Brain microvascular endothelial cell (primary cell): ENCODE results near the gene RIGI.

ENCODE experiments used
- DNase-seq: peaks from one replicate; pipeline ENCODE4 v3.0.0-alpha.2; 2020
- H3K27ac ChIP-seq: fragments of 250-450 bp; sonication (Bioruptor Pico); 2 replicates; pipeline ENCODE4 v1.5.1; 2020; ENCODE audit warnings: mild to moderate bottlenecking, moderate library complexity
- H3K27me3 ChIP-seq: fragments of 250-450 bp; sonication (Bioruptor Pico); replicated peaks from 2 replicates; pipeline ENCODE4 v1.5.1; 2020; ENCODE audit warnings: mild to moderate bottlenecking
- H3K36me3 ChIP-seq: fragments of 250-450 bp; sonication (Bioruptor Pico); replicated peaks from 2 replicates; pipeline ENCODE4 v1.5.1; 2020; ENCODE audit warnings: mild to moderate bottlenecking
- H3K4me3 ChIP-seq: 2 replicates; pipeline ENCODE4 v1.5.1; 2011; ENCODE audit warnings: low read depth, mild to moderate bottlenecking, control low read depth, low read length, moderate library complexity
- in situ Hi-C: cut with HindIII; loops from 2 replicates; pipeline ENCODE4 v1.10.0; 2017; ENCODE audit warnings: low sequenced_read_pairs, low pct_ligation_motif_present
- TF ChIP-seq, protein P1 (sequence below): IDR thresholded peaks from 2 replicates; pipeline ENCODE4 v1.5.1; 2011; ENCODE audit warnings: low read depth, mild to moderate bottlenecking, moderate library complexity, low read length, control low read depth, inconsistent platforms; ENCODE audit errors: missing control alignments

RIGI gene

DNA sequence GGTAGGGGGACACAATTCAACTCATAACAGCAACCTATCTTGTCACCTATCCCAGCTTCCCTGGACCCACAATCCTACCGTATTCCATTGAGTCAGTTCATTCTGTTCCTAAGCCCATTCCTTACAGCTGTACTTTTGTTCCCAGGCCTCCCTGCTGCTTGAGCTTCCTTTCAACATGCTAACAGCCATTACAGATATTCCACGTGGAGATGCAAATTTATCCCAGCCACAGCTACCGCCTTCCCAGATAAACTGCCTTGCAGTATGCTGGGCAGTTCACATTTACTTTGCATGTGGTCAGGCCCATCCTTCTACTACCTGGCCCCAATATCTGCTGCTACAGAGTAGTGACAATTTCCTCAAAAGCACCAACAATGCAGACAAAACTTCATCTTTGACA, 23.0 kb downstream of the RIGI start:
- H3K36me3 ChIP-seq, result peaks cover 8% of the 10 kb centered on the region
- in situ Hi-C loops, result no loop called here
- H3K27ac ChIP-seq, result peak overlapping the region; percentile 72
- no peak overlapping the region for H3K4me3 ChIP-seq
- no peaks in the 10 kb centered on the region for H3K27me3 ChIP-seq
- TF ChIP-seq, protein P1, sequence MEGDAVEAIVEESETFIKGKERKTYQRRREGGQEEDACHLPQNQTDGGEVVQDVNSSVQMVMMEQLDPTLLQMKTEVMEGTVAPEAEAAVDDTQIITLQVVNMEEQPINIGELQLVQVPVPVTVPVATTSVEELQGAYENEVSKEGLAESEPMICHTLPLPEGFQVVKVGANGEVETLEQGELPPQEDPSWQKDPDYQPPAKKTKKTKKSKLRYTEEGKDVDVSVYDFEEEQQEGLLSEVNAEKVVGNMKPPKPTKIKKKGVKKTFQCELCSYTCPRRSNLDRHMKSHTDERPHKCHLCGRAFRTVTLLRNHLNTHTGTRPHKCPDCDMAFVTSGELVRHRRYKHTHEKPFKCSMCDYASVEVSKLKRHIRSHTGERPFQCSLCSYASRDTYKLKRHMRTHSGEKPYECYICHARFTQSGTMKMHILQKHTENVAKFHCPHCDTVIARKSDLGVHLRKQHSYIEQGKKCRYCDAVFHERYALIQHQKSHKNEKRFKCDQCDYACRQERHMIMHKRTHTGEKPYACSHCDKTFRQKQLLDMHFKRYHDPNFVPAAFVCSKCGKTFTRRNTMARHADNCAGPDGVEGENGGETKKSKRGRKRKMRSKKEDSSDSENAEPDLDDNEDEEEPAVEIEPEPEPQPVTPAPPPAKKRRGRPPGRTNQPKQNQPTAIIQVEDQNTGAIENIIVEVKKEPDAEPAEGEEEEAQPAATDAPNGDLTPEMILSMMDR, result no peak
- DNase-seq, result peak; percentile 7

DNA sequence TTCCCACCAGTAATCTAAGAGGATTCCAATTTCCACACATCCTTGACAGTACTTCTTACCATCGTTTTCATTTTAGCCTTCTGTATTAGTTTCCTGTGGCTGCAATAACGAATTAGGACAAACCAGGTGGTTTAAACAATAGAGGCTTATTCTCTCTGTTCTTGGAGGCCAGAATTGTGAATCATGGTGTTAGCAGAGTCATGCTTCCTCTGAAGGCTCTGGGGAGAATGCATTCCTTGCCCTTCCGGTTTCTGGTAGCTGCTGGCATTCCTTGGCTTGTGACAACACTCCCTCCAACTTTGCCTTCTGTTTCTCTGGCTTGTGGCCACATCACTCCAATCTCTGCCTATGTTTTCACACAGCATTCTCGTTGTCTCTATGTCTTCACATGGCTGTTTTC, 23.5 kb downstream of the RIGI start:
- in situ Hi-C loops, result no loop called here
- H3K36me3 ChIP-seq, result peaks cover 11% of the 10 kb centered on the region
- H3K27me3 ChIP-seq, result no peaks in the 10 kb centered on the region
- TF ChIP-seq, protein P1, result no peak
- peak overlapping the region; percentile 72 for H3K27ac ChIP-seq
- peak; percentile 94 for DNase-seq
- no peak overlapping the region for H3K4me3 ChIP-seq

DNA sequence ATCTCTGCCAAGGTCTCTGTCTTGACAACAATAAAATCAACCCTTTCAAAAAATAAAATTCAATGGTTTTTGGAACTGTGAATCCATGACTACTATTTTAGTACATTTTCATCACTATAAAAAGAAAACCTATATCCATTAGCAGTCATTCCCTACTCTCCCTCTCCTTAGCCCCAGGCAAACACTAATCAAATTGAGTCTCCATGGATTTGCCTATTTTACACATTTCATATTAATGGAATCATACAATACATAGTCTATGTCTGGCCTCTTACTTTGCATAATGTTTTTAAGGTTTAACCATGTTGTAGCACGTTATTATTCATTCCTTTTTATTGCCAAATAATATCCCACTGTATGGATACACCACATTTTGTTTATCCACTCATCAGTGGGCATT, 24.1 kb downstream of the RIGI start:
- DNase-seq, result no peak
- H3K27ac ChIP-seq, result peak overlapping the region; percentile 63
- TF ChIP-seq, protein P1, result no peak
- no peaks in the 10 kb centered on the region for H3K27me3 ChIP-seq
- H3K4me3 ChIP-seq, result no peak overlapping the region
- in situ Hi-C loops, result no loop called here
- H3K36me3 ChIP-seq, result peaks cover 12% of the 10 kb centered on the region

DNA sequence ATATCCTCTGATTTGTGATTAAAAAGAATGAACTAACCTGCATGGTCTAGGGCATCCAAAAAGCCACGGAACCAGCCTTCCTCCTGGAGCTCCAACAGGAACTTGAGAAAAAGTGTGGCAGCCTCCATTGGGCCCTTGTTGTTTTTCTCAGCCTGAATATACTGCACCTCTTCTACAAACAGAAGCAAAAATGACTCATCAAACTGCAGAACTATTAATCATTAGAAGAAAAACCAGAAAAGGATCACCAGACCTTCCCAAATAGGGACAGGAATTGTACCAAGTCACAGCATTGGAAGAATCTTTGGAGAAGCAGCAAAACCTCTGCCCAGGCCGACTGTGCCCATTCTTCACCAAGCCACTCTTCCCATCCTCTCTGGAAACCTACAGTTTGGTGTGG, 25.2 kb downstream of the RIGI start:
- DNase-seq, result peak; percentile 28
- TF ChIP-seq, protein P1, result no peak
- no peak overlapping the region for H3K4me3 ChIP-seq
- no peaks in the 10 kb centered on the region for H3K27me3 ChIP-seq
- H3K36me3 ChIP-seq, result peaks cover 19% of the 10 kb centered on the region
- H3K27ac ChIP-seq, result peak overlapping the region; percentile 63
- in situ Hi-C loops, result no loop called here

DNA sequence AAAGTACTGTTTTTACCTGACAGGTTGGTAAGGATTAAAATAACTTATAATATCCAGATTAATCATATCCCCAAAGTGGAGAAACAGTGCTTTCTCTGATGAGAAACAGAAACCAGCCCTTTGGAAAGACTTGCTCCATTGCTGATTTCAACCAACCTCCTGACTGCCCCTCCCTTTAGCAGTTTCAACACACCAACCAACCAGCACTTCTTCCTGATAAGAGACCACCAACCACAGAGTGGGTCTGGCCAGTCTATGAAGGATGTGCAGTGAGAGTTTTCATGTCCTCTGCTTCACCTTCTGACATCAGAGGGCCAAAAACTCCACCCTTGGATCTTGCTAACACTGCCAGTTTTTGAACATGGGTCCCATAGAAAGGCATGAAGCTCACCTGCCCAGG, 28.1 kb downstream of the RIGI start:
- no peak overlapping the region for H3K27ac ChIP-seq
- TF ChIP-seq, protein P1, result no peak
- no peak for DNase-seq
- H3K4me3 ChIP-seq, result no peak overlapping the region
- H3K36me3 ChIP-seq, result peaks cover 19% of the 10 kb centered on the region
- in situ Hi-C loops, result no loop called here
- H3K27me3 ChIP-seq, result no peaks in the 10 kb centered on the region

DNA sequence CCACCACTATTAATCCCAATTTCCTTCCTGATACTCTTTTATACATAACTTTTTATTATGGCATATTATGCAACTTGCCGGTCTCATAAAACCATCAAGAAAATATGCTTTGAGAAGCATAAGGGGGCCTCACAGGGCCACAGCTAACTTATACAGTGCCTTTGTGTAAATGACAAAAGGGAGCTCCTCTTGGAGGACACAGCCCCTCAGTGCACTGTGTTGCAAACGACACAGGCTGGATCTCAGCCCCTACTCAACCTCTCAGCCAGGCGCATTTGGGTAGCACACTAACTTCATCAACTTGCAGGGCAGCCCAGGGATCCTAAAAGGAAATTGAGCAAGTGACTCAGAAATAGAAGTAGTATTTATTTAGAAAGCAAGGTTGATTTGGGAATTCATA, 35.4 kb downstream of the RIGI start:
- Histone ChIP-seq H3K27me3 (no peaks in the 10 kb centered on the region), H3K27ac (no peak overlapping the region), H3K36me3 (peaks cover 21% of the 10 kb centered on the region), H3K4me3 (no peak overlapping the region)
- no peak for DNase-seq
- TF ChIP-seq, protein P1, result no peak
- in situ Hi-C loops, result no loop called here
